Mesodermal cell (in vitro differentiated cells): Measurements from ENCODE around the gene CERK.

Experiments
- H3K27ac ChIP-seq: 2 replicates; pipeline ENCODE4 v1.7.0; 2013; ENCODE audit warnings: mild to moderate bottlenecking, low read depth, low read length, moderate library complexity; ENCODE audit not compliant: severe bottlenecking
- H3K36me3 ChIP-seq: 2 replicates; pipeline ENCODE4 v1.7.1; 2013; ENCODE audit warnings: mild to moderate bottlenecking, low read length, moderate library complexity; ENCODE audit not compliant: control insufficient read depth, insufficient read depth
- H3K4me1 ChIP-seq: one replicate; pipeline ENCODE4 v1.7.1; 2013; ENCODE audit warnings: mild to moderate bottlenecking, low read length; ENCODE audit not compliant: insufficient read depth, control insufficient read depth, poor library complexity, severe bottlenecking
- H3K4me3 ChIP-seq: 2 replicates; pipeline ENCODE4 v1.7.0; 2013; ENCODE audit warnings: low read length, control low read depth, mild to moderate bottlenecking; ENCODE audit not compliant: insufficient read depth, poor library complexity, severe bottlenecking; ENCODE audit errors: extremely low read depth
- H3K9me3 ChIP-seq: 2 replicates; pipeline ENCODE4 v1.7.1; 2013; ENCODE audit warnings: mild to moderate bottlenecking, low read length, moderate library complexity; ENCODE audit not compliant: control insufficient read depth
- WGBS, 2 experiments: methylation state at CpG; one replicate each; pipeline ENCODE4 v1.1.5; 2013; ENCODE audit warnings: missing lambda C conversion rate in 2 of 2; ENCODE audit not compliant: insufficient coverage in 2 of 2; 5-methylcytosine and 5-hydroxymethylcytosine counted together

The CERK gene

GRCh38 chr22:46754826-46755225, 16.8 kb upstream of the CERK start:
- Histone ChIP-seq H3K4me3 (no peak overlapping the region), H3K27ac (no peak overlapping the region)
- 96 to 97% methylated on average over 4 of the region's 6 CpGs for WGBS, 2 experiments

GRCh38 chr22:46754110-46754799, 16.2 kb upstream of the CERK start:
- peak overlapping the region; percentile 97 for H3K27ac ChIP-seq
- peaks cover 19% of the 10 kb centered on the region for H3K9me3 ChIP-seq
- peaks cover 38% of the 10 kb centered on the region for H3K4me1 ChIP-seq
- 72 to 91% methylated on average over 13 to 14 of the region's 14 CpGs for WGBS, 2 experiments
- no peaks in the 10 kb centered on the region for H3K36me3 ChIP-seq
- H3K4me3 ChIP-seq: no peak overlapping the region

More at GRCh38 chr22:46754826-46755225, 16.8 kb upstream of the CERK start:
- Histone ChIP-seq H3K36me3 (peaks cover 2% of the 10 kb centered on the region), H3K4me1 (peaks cover 32% of the 10 kb centered on the region), H3K9me3 (peaks cover 19% of the 10 kb centered on the region)

- peaks cover 38% of the 10 kb centered on the region for H3K4me1 ChIP-seq
- H3K27ac ChIP-seq: peak overlapping the region; percentile 97
- H3K9me3 ChIP-seq: peaks cover 19% of the 10 kb centered on the region
- no peaks in the 10 kb centered on the region for H3K36me3 ChIP-seq
- 92 to 94% methylated on average over 4 of the region's 4 CpGs for WGBS, 2 experiments
- no peak overlapping the region for H3K4me3 ChIP-seq
These were observed 15.7 kb upstream of the CERK start for GRCh38 chr22:46753761-46754109.

- peaks cover 19% of the 10 kb centered on the region for H3K9me3 ChIP-seq
- no peak overlapping the region for H3K4me3 ChIP-seq
- peak overlapping the region; percentile 97 for H3K27ac ChIP-seq
- 95 to 96% methylated on average over 6 to 8 of the region's 8 CpGs for WGBS, 2 experiments
- peaks cover 38% of the 10 kb centered on the region for H3K4me1 ChIP-seq
- no peaks in the 10 kb centered on the region for H3K36me3 ChIP-seq
These were observed 15.3 kb upstream of the CERK start for GRCh38 chr22:46753360-46753759.

GRCh38 chr22:46752988-46753310, 14.9 kb upstream of the CERK start:
- no CpG with 5 or more reads among the region's 6 CpGs for WGBS, 2 experiments
- H3K4me3 ChIP-seq: no peak overlapping the region
- H3K27ac ChIP-seq: no peak overlapping the region
- H3K4me1 ChIP-seq: peaks cover 38% of the 10 kb centered on the region
- H3K9me3 ChIP-seq: peaks cover 19% of the 10 kb centered on the region
- no peaks in the 10 kb centered on the region for H3K36me3 ChIP-seq

GRCh38 chr22:46752286-46752987, 14.4 kb upstream of the CERK start:
- WGBS, 2 experiments: 85 to 91% methylated on average over 5 to 7 of the region's 11 CpGs
- peaks cover 19% of the 10 kb centered on the region for H3K9me3 ChIP-seq
- no peak overlapping the region for H3K27ac ChIP-seq
- H3K36me3 ChIP-seq: no peaks in the 10 kb centered on the region
- H3K4me1 ChIP-seq: peaks cover 38% of the 10 kb centered on the region
- H3K4me3 ChIP-seq: no peak overlapping the region

GRCh38 chr22:46750863-46751443, 12.9 kb upstream of the CERK start:
- Histone ChIP-seq H3K4me3 (no peak overlapping the region), H3K36me3 (no peaks in the 10 kb centered on the region), H3K27ac (no peak overlapping the region), H3K4me1 (peaks cover 38% of the 10 kb centered on the region), H3K9me3 (peaks cover 6% of the 10 kb centered on the region)
- 80% methylated on average over 10 to 11 of the region's 12 CpGs for WGBS, 2 experiments

GRCh38 chr22:46750530-46750800, 12.4 kb upstream of the CERK start:
- Histone ChIP-seq H3K27ac (no peak overlapping the region), H3K36me3 (no peaks in the 10 kb centered on the region), H3K9me3 (peaks cover 1% of the 10 kb centered on the region), H3K4me3 (no peak overlapping the region), H3K4me1 (peaks cover 38% of the 10 kb centered on the region)
- 89 to 96% methylated on average over 3 to 5 of the region's 5 CpGs for WGBS, 2 experiments

- 89 to 92% methylated on average over 11 of the region's 14 CpGs for WGBS, 2 experiments
- Histone ChIP-seq H3K4me1 (peaks cover 38% of the 10 kb centered on the region), H3K36me3 (no peaks in the 10 kb centered on the region), H3K4me3 (no peak overlapping the region), H3K27ac (peak overlapping the region; percentile 36), H3K9me3 (no peaks in the 10 kb centered on the region)
These were observed 11.9 kb upstream of the CERK start for GRCh38 chr22:46749682-46750529.

GRCh38 chr22:46748908-46749675, 11.0 kb upstream of the CERK start:
- peak overlapping the region; percentile 36 for H3K27ac ChIP-seq
- WGBS, 2 experiments: 80 to 83% methylated on average over 13 of the region's 15 CpGs
- H3K4me1 ChIP-seq: peaks cover 31% of the 10 kb centered on the region
- no peak overlapping the region for H3K4me3 ChIP-seq
- no peaks in the 10 kb centered on the region for H3K36me3 ChIP-seq
- H3K9me3 ChIP-seq: no peaks in the 10 kb centered on the region
